Thyroid gland (tissue), 4 donors: ENCODE measurements around the gene WDR83.
"Not testable (repeated sequence)": the region's sequence is repeated elsewhere in the genome, so short reads cannot be mapped to it uniquely, and the experiment has no call there.

ENCODE experiments used
- POLR2A ChIP-seq, 2 donors: fragments of 450-650 bp; IDR thresholded peaks; one replicate each; pipeline ENCODE4 v1.6.1; 2017; ENCODE audit warnings: antibody characterized with exemption in 2 of 2, mild to moderate bottlenecking in 2 of 2, moderate library complexity in 1 of 2
- TF ChIP-seq, protein P1 (sequence below), 6 experiments: fragments of 200-600 bp in 3 of 6; fragments of 450-650 bp in 3 of 6; sonication (generic) in 3 of 6; IDR thresholded peaks; one replicate each; pipeline ENCODE4 v1.5.1; 2016 to 2019; ENCODE audit warnings: antibody characterized with exemption in 6 of 6, mild to moderate bottlenecking in 2 of 6, inconsistent platforms in 1 of 6, moderate library complexity in 1 of 6

DNA sequence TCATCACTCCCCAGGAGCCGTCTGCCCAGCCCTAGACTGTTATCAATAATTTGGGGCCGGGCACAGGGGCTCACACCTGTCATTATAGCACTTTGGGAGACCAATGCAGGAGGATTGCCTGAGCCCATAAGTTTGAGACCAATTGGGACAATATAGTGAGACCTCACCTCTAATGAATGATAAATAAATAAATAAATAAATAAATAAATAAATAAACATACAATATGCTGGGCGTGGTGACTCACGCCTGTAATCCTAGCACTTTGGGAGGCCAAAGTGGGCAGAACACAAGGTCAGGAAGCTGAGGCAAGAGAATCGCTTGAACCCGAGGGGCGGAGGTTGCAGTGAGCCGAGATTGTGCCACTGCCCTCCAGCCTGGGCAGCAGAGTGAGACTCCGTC, 46.7 kb downstream of the WDR83 start:
- TF ChIP-seq, protein P1, sequence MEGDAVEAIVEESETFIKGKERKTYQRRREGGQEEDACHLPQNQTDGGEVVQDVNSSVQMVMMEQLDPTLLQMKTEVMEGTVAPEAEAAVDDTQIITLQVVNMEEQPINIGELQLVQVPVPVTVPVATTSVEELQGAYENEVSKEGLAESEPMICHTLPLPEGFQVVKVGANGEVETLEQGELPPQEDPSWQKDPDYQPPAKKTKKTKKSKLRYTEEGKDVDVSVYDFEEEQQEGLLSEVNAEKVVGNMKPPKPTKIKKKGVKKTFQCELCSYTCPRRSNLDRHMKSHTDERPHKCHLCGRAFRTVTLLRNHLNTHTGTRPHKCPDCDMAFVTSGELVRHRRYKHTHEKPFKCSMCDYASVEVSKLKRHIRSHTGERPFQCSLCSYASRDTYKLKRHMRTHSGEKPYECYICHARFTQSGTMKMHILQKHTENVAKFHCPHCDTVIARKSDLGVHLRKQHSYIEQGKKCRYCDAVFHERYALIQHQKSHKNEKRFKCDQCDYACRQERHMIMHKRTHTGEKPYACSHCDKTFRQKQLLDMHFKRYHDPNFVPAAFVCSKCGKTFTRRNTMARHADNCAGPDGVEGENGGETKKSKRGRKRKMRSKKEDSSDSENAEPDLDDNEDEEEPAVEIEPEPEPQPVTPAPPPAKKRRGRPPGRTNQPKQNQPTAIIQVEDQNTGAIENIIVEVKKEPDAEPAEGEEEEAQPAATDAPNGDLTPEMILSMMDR (IDR thresholded peaks at IDR 0.05): not testable (repeated sequence)
- TF ChIP-seq POLR2A (IDR thresholded peaks at IDR 0.05): not testable (repeated sequence)
